GM18870 (cell line): ENCODE results near the gene CREB3L1.
"Not testable (repeated sequence)": the region's sequence is repeated elsewhere in the genome, so short reads cannot be mapped to it uniquely, and the experiment has no call there.

ENCODE experiments used
- ATAC-seq: cut with Tn5 transposase; IDR thresholded peaks from one replicate; pipeline ENCODE4 v1.9.1; 2021; ENCODE audit warnings: moderate library complexity; ENCODE audit not compliant: unreplicated experiment

The CREB3L1 gene

DNA sequence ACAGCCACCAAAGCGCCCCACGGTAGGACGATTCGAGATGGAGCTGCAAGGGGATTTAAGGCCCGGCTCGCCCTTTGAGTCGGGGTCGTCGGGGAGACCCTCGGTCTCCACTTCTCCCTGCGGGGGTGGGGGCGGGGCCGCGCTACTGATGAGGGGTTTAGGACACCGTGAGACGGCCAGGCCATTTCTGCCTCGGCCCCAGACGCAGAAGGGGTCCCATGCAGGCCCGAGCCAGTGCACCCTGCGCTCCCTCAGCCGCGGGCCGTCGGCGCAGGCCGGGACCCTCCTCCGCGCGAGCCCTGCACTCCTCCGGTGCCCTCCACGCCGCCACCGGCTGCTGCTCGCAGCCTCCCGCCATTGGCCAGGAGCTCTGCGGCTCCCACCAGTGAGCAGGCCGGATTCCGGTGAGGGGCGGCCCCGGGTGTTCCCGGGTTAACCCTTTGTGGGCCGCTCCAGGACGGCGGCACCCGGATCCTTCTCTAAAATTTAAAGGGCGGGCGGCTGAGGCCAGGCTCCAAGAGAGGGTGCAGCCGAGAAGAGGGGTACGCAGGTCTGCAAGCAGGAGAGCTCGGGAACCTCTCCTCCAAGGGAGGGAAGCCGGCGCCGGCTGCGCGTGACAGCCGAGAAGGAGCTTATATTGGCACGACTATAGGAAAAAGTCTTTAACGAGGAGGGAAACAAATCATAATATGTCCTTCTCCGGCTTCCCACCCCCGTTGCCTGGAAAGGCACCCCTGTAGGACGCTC is 18.0 kb downstream of the CREB3L1 start:
- ATAC-seq: no peak

DNA sequence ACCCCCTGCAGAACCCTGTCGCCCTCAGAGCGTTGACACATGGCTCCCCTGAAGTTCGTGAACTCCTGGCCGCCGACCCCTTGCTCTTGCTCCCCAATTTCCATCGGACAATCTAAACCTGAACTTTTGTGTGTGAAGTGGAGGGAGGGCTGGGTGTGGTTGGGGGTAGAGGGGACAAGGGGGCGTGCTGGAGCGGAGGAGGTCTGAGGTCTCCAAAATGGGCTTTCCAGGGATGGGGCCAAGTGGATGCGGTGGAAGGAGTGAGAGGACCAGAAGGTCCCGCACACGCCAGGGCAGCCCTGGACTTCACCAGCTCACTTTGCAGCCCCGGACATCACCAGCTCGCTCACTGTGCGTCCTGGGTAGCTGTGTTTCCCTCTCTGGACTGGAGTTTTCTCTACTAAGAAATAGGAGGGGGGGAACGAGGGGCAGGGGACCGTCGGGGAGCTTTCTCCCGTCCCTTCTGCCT is 18.6 kb downstream of the CREB3L1 start:
- ATAC-seq: no peak

- no peak for ATAC-seq
Observed at GRCh38 chr11:46296528-46297448, 19.3 kb downstream of the CREB3L1 start.

DNA sequence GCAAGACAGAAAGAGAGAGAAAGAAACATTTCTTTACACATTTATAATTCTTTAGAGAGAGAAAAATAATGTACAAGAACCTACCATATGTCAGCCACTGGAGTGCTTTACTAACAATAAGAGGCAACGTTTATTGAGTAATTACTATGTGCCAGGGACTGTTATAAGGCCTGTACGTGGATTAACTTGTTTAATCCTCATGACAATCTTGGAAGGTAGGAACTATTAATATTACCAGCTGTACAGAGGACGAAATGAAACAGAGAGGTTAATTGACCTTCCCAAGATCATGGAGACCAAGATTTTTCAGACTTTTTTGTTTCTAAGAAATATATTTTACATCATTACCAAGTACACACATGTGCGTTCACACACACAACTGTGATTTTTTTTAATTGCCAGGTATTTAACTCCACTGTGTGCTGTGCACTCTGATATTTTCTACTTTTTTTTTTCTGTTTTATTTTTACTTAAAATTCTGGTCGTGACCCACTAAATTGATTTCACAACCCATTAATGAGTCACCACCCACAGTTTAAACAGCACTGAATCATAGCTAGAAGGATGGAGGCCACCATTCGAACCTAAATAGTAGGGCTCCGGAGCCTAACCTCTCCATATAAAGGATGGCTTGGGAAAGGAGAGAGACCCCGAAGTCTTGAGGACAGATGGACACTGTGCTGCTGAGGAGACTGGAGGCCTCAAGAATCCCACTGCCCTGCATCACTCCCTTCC is 21.4 kb downstream of the CREB3L1 start:
- no peak for ATAC-seq

DNA sequence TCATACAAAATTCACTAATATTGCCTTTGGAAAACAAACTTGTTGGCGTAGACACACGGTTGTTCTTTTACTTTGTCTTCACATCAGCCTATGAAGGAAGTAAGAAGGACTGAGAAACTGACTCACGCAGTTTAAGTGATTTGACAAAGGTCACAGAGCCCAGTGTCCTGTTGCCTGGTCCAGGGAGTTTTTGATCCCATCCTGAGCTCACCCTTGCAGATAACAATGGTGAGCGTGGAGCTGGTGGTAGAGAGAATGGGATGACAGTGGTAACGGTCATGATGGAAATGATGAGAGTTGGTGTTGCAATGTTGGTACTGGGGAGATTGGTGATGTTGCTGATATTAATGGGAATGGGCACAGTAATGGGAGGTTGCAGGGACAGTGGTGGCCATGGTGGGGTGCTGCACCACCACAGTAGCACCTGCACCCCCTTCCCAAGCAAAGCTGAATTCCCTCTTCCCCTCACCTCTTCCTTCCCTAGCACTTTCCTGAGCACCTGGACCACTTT is 22.0 kb downstream of the CREB3L1 start:
- ATAC-seq: no peak

- ATAC-seq: no peak
Observed at GRCh38 chr11:46300270-46300669, 22.8 kb downstream of the CREB3L1 start.

DNA sequence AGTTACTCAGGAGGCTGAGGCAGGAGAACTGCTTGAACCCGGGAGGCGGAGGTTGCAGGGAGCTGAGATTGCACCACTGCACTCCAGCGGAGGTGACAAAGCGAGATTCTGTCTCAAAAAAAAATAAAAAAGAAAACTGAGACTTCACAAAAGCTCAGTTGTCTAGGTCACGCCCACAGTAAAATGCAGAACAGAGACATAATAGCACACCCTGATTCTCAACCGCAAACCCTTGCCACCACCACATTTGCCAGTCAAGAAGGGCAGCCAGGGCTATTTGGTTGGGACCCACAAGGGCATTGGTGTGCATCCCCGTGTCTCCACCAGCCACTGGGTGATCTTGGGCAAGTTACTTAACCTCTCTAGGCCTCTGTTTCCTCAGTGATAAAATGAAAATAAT is 25.4 kb downstream of the CREB3L1 start:
- no peak for ATAC-seq

- not testable (repeated sequence) for ATAC-seq
Observed at GRCh38 chr11:46304036-46304435, 26.6 kb downstream of the CREB3L1 start.

DNA sequence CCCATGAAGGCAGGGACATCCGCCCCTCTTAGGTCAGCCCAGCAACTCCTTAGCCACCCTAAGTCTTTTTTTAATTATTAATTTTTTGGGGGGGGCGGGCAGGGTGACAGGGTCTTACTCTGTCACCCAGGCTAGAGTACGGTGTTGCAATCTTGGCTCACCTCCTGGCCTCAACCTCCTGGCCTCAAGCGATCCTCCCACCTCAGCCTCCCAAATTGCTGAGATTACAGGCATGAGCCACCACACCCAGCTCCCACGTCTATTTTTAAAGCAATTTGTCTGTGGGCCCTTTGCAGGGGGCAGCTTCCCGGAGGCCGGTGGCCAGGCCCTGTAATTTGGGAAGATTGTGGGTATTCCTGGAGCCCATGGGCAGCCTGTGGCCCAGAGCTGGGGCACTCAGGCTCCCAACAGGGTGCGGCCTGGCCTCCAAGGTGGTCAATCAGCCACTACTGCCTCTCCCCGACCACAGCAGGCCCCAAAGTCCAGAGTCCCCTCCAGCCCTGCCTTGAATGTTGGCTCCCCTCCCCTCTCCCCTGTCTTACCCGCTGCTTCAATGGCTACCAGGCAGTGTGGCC is 27.2 kb downstream of the CREB3L1 start:
- no peak for ATAC-seq

GRCh38 chr11:46305295-46305694 is 27.8 kb downstream of the CREB3L1 start:
- no peak for ATAC-seq

- ATAC-seq: no peak
Observed at GRCh38 chr11:46306296-46306853, 28.9 kb downstream of the CREB3L1 start.

DNA sequence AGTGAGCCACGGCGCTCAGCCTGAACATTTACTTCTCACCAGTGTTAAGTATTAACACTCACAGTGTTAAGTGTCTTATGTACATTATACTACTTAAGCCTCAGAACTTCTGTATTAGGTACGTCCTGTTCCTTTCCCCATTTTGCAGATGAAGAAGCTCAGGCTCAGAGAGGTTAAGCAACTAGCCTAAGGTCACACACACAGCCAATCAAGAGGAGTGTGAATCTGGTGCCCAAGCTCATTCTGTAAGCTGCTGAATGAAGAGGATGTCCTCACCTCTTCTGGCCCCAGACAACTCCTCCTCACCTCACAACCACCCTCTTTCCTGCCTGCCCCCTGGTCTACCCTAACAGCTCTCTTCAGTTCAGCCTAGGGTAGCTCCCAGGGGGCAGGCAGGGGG is 29.9 kb downstream of the CREB3L1 start:
- no peak for ATAC-seq

GRCh38 chr11:46307785-46308341 is 30.4 kb downstream of the CREB3L1 start:
- no peak for ATAC-seq

DNA sequence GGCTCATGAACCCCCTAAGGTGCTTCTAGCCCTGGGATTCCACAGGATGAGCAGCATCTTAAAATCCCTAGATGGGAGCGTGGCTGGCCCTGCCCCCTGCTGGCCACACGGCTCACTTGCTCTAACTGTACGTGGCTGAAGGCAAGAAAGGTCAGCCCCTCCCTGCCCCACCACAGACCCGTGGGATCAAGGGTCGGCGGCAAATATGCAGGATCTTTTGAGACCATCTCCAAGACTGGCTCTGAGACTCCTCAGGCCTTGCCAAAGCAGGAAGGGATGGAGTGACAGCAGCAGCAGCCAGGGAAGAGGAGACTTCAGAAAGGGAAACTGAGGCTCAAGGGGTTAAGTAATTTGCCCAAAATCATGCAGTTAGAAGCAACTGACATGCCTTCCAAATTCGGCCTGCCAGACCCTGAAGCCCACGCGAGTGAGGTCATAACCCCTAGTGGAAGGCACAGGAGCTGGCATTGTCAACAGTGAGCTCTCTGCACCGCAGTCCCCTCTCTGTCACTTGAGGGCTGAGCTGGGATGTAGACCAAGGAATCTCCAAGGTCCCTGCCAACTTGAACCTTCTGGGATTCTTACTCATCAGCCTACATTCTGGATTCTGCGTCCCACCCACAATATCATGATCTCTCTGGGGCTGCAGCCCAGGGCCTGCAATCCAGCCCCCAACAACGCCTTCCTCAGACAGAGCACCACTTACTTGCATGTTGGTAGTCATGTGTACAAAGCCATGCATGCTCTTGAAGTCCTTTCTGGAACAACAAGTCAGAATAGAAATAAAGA is 31.4 kb downstream of the CREB3L1 start:
- no peak for ATAC-seq

- no peak for ATAC-seq
Observed at GRCh38 chr11:46309814-46310259, 32.4 kb downstream of the CREB3L1 start.

DNA sequence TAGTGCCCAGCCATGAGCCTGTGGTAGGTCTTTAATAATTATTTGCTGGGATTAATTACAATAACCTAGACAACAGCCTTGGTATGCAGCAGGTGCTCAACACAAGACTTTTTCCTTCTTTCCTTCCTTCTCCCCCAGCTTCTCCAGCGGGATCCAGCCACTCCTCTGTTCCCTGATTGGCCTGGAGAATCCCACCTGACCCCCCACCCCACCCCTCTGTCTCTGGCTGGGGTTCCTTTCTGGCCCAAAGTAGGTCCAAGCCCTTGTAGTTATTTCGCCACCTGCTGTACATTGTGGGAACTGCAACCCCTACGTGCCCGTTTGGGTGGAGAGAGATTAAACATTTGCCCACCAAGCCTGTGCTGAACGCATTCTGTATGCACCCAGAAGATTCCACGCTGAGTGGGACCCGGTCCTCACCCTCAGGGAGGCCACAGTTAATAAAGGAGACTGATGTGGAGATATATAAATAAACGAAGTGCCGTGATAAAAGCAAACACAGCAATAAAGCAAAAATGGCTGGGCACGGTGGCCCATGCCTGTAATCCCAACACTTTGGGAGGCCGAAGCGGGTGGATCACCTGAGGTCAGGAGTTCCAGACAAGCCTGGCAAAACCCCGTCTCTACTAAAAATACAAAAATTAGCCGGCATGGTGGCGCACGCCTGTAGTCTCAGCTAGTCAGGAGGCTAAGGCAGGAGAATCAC is 37.7 kb downstream of the CREB3L1 start:
- ATAC-seq: no peak

DNA sequence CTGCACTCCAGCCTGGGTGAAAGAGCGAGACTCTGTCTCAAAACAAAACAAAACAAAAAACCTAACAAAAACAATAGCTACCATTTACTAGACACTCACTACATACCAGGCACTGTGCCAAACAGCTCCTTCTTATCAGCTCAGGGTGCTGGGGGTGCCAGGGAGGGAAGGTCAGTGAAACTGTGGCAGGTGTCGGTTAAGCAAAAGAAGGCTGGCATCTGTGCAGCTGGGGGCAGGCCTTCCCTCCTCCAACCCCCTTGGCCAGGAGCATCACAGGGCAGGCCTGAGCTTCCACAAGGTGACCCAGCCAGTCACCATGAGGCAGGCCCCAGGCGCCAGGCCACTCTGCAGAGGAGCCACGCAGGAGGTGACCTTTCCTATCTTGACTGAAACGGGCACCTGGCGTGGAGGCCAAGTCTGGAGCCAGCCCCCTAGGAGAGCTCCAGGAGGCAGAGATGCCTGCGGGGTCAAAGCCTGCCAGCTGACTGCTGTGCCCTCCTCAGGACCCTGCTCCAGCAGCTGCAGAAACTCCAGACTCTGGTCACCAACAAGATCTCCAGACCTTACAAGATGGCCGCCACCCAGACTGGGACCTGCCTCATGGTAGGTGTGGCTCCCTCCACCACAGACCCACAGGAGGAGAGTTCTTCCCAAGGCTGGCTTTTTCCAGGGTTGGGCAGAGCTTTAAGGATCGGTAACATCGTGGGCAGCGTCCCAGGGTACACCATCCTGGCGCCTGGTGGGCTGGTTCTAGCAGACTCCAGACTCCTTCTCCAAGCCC is 38.5 kb downstream of the CREB3L1 start:
- ATAC-seq: no peak

DNA sequence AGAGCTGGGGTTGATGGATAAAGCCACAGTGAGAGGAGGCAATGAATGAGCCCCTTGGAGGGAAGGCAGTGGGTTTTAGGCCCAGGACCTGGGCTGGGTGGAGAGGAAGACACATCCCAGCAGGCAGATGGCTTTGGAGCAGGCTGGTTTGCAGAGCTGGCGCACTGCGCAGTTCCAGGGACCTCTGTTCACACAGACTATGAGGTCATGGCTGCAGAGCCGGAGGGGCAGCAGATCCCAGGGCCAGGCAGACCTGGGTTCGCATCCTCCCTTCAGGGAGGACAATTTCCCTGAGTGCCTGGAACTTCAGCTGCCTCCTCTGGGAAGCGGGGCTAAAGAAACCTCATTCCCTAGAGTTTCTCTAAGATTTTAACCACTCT is 41.6 kb downstream of the CREB3L1 start:
- no peak for ATAC-seq
